ENCODE results near the gene UXT.

DNA sequence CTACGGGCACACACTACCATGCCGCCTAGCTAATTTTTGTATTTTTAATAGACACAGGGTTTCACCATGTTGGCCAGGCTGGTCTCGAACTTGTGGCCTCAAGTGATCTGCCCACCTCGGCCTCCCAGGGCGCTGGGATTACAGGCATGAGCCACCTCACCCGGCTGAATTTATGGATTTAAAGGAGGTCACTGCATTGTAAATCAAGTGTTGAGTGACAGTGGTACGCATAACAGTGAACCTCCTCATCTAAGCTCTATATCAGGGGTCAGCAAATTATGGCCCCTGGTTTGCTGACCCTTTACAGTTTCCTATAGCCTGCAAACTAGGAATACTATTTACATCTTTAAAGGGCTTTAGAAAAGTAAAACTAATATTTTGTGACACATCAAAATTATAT lies 2.6 kb upstream of the UXT start:
- TF ChIP-seq, protein P1, sequence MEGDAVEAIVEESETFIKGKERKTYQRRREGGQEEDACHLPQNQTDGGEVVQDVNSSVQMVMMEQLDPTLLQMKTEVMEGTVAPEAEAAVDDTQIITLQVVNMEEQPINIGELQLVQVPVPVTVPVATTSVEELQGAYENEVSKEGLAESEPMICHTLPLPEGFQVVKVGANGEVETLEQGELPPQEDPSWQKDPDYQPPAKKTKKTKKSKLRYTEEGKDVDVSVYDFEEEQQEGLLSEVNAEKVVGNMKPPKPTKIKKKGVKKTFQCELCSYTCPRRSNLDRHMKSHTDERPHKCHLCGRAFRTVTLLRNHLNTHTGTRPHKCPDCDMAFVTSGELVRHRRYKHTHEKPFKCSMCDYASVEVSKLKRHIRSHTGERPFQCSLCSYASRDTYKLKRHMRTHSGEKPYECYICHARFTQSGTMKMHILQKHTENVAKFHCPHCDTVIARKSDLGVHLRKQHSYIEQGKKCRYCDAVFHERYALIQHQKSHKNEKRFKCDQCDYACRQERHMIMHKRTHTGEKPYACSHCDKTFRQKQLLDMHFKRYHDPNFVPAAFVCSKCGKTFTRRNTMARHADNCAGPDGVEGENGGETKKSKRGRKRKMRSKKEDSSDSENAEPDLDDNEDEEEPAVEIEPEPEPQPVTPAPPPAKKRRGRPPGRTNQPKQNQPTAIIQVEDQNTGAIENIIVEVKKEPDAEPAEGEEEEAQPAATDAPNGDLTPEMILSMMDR (IDR thresholded peaks at IDR 0.05): no peak
- no peak for TF ChIP-seq POLR2A (IDR thresholded peaks at IDR 0.05)

Data from testis (tissue), 2 donors.